Germinal center (tissue), 1 donor: ENCODE data around the gene INF2.
A peak's percentile ranks its signal among the peaks of the same experiment; 100 is the strongest.

ENCODE experiments used
- DNase-seq: peaks from one replicate; pipeline ENCODE4 v3.0.0; 2012; ENCODE audit warnings: mixed read lengths, low spot score

Gene INF2

GRCh38 chr14:104702673-104703072 is 13.3 kb downstream of the INF2 start:
- no peak for DNase-seq

GRCh38 chr14:104703269-104703668 is 13.9 kb downstream of the INF2 start:
- no peak for DNase-seq

GRCh38 chr14:104704252-104704651 is 14.8 kb downstream of the INF2 start:
- no peak for DNase-seq

GRCh38 chr14:104705340-104706047 is 16.1 kb downstream of the INF2 start:
- DNase-seq = no peak

- no peak for DNase-seq
Observed at GRCh38 chr14:104706733-104707607, 17.6 kb downstream of the INF2 start.

GRCh38 chr14:104707608-104708595 is 18.5 kb downstream of the INF2 start:
- no peak for DNase-seq

- DNase-seq = peak; percentile 90
Observed at GRCh38 chr14:104708606-104709268, 19.3 kb downstream of the INF2 start.

GRCh38 chr14:104709387-104710039 is 20.1 kb downstream of the INF2 start:
- no peak for DNase-seq

GRCh38 chr14:104710071-104710735 is 20.8 kb downstream of the INF2 start:
- DNase-seq = no peak

- DNase-seq = no peak
Observed at GRCh38 chr14:104712881-104713734, 23.7 kb downstream of the INF2 start.

- DNase-seq = no peak
Observed at GRCh38 chr14:104714066-104714465, 24.6 kb downstream of the INF2 start.

GRCh38 chr14:104714681-104715080 is 25.3 kb downstream of the INF2 start:
- no peak for DNase-seq

GRCh38 chr14:104715416-104715815 is 26.0 kb downstream of the INF2 start:
- DNase-seq = no peak

- no peak for DNase-seq
Observed at GRCh38 chr14:104715871-104716270, 26.5 kb downstream of the INF2 start.

GRCh38 chr14:104717137-104717536 is 27.7 kb downstream of the INF2 start:
- no peak for DNase-seq

- no peak for DNase-seq
Observed at GRCh38 chr14:104717646-104718045, 28.2 kb downstream of the INF2 start.

GRCh38 chr14:104718147-104718546 is 28.7 kb downstream of the INF2 start:
- DNase-seq = no peak

- DNase-seq = no peak
Observed at GRCh38 chr14:104718871-104719270, 29.5 kb downstream of the INF2 start.

- no peak for DNase-seq
Observed at GRCh38 chr14:104719343-104719742, 29.9 kb downstream of the INF2 start.
